Right lung (tissue), 5 donors: ENCODE measurements around the gene IRX6. TPM values are rescaled to one million over a fixed set of nuclear protein-coding genes. Genes with fewer than 3 reads are reported as not detected.

Experiments
- DNase-seq, 2 donors: peaks; one replicate each; pipeline ENCODE4 v3.0.0-alpha.2; 2013
- polyA plus RNA-seq, 5 donors: library from polyadenylated mRNA; unstranded; fragments of 120-200 nt; gene quantifications; one replicate each; pipeline versions ENCODE4 v1.2.1 to v1.2.3, GENCODE V29; 2013; ENCODE audit warnings: inconsistent platforms in 1 of 5, low replicate concordance in 1 of 5; ENCODE audit not compliant: insufficient read length in 5 of 5, insufficient read depth in 1 of 5

IRX6 gene
- polyA plus RNA-seq, 5 donors: 6.2 to 14.4 (median 10.8) TPM

GRCh38 chr16:55364811-55365210 is 40.8 kb downstream of the IRX6 start:
- DNase-seq: no peak

GRCh38 chr16:55367301-55367811 is 43.4 kb downstream of the IRX6 start:
- DNase-seq: no peak

DNA sequence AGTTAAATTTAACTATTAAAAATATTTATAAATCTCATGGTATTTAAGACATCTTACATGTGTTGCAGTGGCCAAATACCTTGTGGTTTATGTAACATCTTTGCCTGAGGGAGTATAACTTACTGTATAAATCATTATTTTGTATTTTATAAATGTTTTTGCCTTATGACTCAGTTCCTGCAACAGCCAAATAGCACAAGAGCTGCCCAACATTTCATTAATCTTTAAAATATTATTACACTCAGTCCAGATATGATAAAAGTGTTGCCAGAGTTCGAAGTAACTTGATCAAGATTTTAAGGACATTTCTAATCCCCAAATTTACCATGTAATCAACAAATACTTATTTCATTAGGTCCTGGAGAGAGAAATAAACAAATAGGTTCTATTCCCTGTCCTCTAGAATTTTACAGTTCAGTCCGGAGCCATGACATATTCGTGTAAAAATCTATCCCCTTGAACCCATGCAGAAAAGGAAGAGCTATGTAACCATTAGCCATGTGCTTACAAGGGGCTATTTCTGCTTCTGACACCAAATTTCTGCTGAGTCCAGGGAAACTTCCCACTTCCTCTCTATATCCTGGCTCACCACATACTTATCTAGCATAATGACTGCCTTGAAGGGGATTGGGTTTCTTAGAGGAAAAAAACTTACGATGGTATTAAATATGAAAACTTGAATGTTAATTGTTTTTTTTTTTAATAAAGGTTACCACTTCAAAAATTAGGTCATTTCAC is 44.0 kb downstream of the IRX6 start:
- peak; percentile 16 to 31 for DNase-seq

DNA sequence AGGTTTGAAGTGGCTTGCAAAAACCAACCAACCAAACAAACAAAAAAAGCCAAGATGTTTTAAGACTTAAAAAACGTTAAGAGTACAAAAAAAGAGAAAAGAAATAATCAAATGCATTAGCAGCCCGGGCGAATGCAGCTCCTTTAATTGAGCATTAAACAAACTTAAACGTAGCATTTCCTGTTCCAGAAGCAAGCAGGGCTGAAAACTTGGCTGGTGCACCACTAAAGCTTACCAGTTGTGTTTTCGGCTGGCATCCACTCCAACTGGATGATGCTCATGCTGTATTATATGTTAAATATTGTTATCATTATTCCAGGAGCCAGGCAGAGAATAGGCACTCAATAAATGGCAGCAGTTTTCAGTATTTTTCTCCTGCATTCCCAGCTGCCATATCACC is 45.1 kb downstream of the IRX6 start:
- no peak for DNase-seq

DNA sequence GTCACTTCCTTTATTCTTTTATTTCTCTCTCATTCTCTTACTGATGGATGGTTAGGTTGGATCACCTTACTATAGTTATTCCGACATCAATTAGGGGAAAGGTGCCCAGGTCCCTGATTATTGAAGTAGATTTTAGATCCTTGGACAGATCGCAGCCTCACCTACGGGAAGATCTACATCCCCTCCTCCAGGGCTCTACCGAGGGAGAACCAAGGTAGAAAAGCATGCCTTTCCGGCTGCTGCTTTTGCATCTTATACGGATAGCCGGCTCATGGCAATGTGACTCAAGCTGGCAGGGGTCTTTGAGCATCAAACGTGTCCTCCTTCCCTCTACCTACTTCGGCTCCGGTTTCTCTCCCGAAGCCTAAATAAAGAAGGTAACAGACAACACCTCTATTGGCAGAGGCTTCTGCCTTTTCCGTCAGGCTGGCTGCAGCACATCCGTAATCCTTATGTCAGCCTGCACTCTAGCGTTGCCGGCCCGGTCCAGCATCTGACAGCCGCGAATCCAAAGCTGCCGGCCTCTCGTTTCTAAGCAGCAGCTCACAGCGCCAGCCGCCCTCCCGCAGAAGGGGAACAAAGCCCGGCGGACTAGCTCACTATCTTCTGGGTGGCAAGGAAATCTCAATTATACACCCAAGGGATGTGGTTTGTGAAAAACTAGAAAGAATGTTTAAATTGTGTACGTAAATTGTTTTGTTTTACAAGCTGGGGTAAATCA is 46.9 kb downstream of the IRX6 start:
- peak; percentile 43 to 59 for DNase-seq

GRCh38 chr16:55372792-55373488 is 48.9 kb downstream of the IRX6 start:
- DNase-seq: no peak

DNA sequence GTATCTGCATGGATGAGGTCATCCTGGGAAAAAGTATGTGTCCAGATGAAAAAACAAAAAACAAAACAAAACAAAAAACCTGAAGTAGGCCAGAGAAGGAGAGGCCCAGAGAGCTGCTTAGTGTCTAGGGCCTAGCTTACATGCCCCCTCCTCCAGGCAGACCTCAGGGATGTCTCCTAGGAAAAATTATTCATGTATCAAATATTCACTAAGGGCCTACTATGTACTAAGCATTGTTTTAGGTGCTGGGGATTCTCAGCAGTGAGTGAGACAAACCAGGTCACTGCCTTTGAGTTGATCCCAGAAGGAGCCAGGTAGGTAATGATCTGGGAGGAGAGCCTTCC is 49.5 kb downstream of the IRX6 start:
- no peak for DNase-seq

DNA sequence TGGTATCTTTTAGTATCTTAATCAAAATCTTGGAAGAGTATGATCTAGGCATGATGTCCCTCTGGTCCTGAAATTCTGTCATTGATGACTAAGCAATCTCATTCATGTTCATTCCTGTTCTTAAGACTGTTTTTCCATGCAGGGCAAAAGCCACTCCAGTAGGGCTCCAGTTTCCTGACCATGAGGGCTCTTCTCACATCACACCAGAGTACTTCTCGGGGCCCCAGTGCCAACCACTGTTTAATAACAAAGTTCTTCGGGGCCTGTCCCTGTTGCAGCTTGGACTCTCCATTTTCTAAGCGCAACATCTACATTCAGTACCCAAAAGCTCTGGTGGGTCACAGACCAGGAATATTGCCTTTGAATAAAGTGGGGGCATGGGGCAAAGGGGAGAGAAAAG is 52.0 kb downstream of the IRX6 start:
- no peak for DNase-seq

- no peak for DNase-seq
These were observed 52.7 kb downstream of the IRX6 start for GRCh38 chr16:55376567-55377167.

DNA sequence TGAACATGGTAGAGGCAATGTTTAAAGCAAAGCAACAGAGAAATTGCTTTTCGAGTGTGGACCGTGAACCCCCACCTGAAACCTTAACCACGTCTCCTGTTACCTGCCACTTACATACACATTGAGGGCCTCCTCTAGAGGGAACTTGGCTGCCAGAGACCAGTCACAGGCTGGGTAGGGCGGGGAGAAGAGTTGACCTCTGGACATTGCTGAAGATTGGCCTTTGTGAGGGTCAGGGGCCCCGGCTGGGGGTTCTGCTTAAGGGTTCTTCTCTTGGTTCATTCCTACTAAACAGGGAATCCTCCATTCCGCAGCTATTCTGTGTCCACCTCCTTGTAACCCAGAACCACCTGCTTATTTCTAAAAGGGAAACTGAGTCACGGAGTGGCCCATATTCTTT is 53.8 kb downstream of the IRX6 start:
- no peak for DNase-seq

GRCh38 chr16:55378616-55379015 is 54.6 kb downstream of the IRX6 start:
- no peak for DNase-seq

DNA sequence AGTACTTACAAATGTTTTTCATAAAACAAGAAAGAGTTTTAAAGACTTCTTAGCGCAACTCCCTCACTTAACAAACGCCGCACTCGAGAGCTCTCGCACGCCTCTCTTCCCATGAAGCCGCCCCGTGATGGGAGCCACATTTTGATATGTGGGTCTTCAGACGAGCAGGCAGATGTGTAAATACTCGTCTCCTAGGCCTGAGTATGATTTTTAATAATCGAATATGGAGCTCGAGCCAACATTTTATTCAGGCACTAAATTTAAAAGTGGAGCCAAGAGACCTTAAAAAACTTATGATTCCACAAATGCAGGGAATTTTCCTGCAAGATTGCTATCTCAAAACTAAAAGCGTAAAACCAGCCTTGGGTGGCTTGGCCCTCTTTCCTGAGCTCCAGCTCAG is 55.4 kb downstream of the IRX6 start:
- no peak for DNase-seq

DNA sequence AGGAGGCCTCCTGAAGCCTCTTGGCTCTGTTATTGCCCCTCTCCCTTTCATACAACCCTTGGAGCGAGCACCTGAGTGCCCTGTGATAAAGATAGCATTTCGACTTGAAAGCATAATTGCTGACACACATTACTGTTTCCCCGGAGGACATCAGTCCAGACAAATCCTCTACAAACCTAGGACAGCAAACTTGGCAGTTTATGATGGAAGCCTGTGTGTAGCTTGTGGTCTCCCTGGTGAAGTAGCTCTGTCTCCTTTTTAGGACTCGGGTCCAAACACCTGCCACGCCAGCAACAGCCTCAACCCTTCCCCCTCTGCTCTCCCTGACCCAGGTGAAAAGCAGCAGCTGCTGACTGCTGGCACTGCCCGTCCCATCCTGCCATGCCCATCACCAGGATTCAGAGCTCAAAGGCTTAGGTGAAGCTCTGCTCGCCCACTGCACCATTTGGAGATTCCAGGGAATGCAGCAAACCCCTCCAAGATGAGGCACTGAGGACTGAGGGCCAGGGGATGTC is 55.9 kb downstream of the IRX6 start:
- DNase-seq: no peak

Other genes starting within 250 kb of the IRX6 start
- gene MMP2, start 155.0 kb downstream of the IRX6 start, polyA plus RNA-seq: 100 to 1,000 TPM; 557 to 623 (median 603) TPM
- gene LPCAT2, start 184.9 kb downstream of the IRX6 start, polyA plus RNA-seq: 10 to 100 TPM; 14.6 to 24.2 (median 18.2) TPM
- under 1 TPM in 4 of 5 donors, not detected in 1; 0.10 to 0.48 (median 0.25) TPM for gene CAPNS2, start 242.5 kb downstream of the IRX6 start, polyA plus RNA-seq